BE2C (cell line): ENCODE results near the gene ZPLD1.

Experiments
- DNase-seq: peaks from one replicate; pipeline ENCODE4 v3.0.0-alpha.2; 2020
- H3K27me3 ChIP-seq: fragments of 250-450 bp; sonication (Bioruptor Pico); 2 replicates; pipeline ENCODE4 v1.5.1; 2020; ENCODE audit warnings: mild to moderate bottlenecking
- H3K36me3 ChIP-seq: fragments of 250-450 bp; sonication (Bioruptor Pico); 2 replicates; pipeline ENCODE4 v1.5.1; 2020; ENCODE audit warnings: mild to moderate bottlenecking
- H3K4me1 ChIP-seq: fragments of 250-450 bp; sonication (Bioruptor Pico); 2 replicates; pipeline ENCODE4 v1.5.1; 2020
- H3K4me3 ChIP-seq: 2 replicates; pipeline ENCODE4 v1.5.1; 2011; ENCODE audit warnings: low read depth, low read length
- H3K9me3 ChIP-seq: fragments of 250-450 bp; sonication (Bioruptor Pico); 2 replicates; pipeline ENCODE4 v1.5.1; 2020
- TF ChIP-seq, protein P1 (sequence below): IDR thresholded peaks from 2 replicates; pipeline ENCODE4 v1.5.1; 2012; ENCODE audit warnings: mild to moderate bottlenecking, low read depth, low read length

The ZPLD1 gene

GRCh38 chr3:102485701-102486100 is 50.9 kb downstream of the ZPLD1 start:
- Histone ChIP-seq H3K4me3 (no peak overlapping the region), H3K36me3 (no peaks in the 10 kb centered on the region), H3K4me1 (no peaks in the 10 kb centered on the region), H3K9me3 (no peaks in the 10 kb centered on the region), H3K27me3 (no peaks in the 10 kb centered on the region)
- DNase-seq = no peak
- TF ChIP-seq, protein P1, sequence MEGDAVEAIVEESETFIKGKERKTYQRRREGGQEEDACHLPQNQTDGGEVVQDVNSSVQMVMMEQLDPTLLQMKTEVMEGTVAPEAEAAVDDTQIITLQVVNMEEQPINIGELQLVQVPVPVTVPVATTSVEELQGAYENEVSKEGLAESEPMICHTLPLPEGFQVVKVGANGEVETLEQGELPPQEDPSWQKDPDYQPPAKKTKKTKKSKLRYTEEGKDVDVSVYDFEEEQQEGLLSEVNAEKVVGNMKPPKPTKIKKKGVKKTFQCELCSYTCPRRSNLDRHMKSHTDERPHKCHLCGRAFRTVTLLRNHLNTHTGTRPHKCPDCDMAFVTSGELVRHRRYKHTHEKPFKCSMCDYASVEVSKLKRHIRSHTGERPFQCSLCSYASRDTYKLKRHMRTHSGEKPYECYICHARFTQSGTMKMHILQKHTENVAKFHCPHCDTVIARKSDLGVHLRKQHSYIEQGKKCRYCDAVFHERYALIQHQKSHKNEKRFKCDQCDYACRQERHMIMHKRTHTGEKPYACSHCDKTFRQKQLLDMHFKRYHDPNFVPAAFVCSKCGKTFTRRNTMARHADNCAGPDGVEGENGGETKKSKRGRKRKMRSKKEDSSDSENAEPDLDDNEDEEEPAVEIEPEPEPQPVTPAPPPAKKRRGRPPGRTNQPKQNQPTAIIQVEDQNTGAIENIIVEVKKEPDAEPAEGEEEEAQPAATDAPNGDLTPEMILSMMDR = no peak

- Histone ChIP-seq H3K4me3 (no peak overlapping the region), H3K27me3 (no peaks in the 10 kb centered on the region), H3K9me3 (no peaks in the 10 kb centered on the region; the same call in 1 of the 2 replicates), H3K4me1 (no peaks in the 10 kb centered on the region), H3K36me3 (no peaks in the 10 kb centered on the region)
- no peak for DNase-seq
- TF ChIP-seq, protein P1 = no peak
These were observed 53.5 kb downstream of the ZPLD1 start for GRCh38 chr3:102488331-102488730.

DNA sequence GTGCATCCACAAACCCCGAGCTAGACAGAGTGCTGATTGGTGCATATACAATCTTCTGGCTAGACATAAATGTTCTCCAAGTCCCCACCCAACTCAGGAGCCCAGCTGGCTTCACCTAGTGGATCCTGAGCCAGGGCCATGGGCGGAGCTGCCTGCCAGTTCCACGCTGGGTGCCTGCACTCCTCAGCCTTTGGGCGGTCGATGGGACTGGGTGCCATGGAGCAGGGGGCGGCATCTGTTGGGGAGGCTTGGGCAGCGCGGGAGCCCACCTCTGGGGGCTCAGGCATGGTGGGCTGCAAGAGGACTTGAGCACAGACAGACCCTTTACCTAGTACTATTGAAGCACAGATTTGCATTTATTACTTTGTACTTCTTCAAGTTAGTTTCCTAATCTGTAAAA is 57.5 kb downstream of the ZPLD1 start:
- no peaks in the 10 kb centered on the region for H3K36me3 ChIP-seq
- no peaks in the 10 kb centered on the region; the same call in 1 of the 2 replicates for H3K9me3 ChIP-seq
- TF ChIP-seq, protein P1 = no peak
- no peaks in the 10 kb centered on the region for H3K27me3 ChIP-seq
- DNase-seq = no peak
- H3K4me1 ChIP-seq = no peaks in the 10 kb centered on the region
- no peak overlapping the region for H3K4me3 ChIP-seq

- H3K4me3 ChIP-seq = no peak overlapping the region
- no peaks in the 10 kb centered on the region for H3K36me3 ChIP-seq
- TF ChIP-seq, protein P1 = no peak
- H3K4me1 ChIP-seq = no peaks in the 10 kb centered on the region
- H3K27me3 ChIP-seq = no peaks in the 10 kb centered on the region
- no peak for DNase-seq
- no peaks in the 10 kb centered on the region for H3K9me3 ChIP-seq
These were observed 62.8 kb downstream of the ZPLD1 start for GRCh38 chr3:102497571-102497970.

GRCh38 chr3:102505542-102505941 is 70.7 kb downstream of the ZPLD1 start:
- no peak for DNase-seq
- Histone ChIP-seq H3K36me3 (no peaks in the 10 kb centered on the region), H3K27me3 (no peaks in the 10 kb centered on the region), H3K4me3 (no peak overlapping the region), H3K4me1 (no peaks in the 10 kb centered on the region), H3K9me3 (no peaks in the 10 kb centered on the region)
- TF ChIP-seq, protein P1 = no peak

- Histone ChIP-seq H3K9me3 (no peaks in the 10 kb centered on the region), H3K27me3 (no peaks in the 10 kb centered on the region), H3K4me1 (peaks cover 13% of the 10 kb centered on the region), H3K36me3 (no peaks in the 10 kb centered on the region), H3K4me3 (no peak overlapping the region)
- DNase-seq = no peak
- TF ChIP-seq, protein P1 = no peak
These were observed 75.8 kb downstream of the ZPLD1 start for GRCh38 chr3:102510663-102511062.
